ENCODE measurements around the gene AGBL1. TPM values are rescaled to one million over a fixed set of nuclear protein-coding genes. Genes with fewer than 3 reads are reported as not detected.

AGBL1 gene
- total RNA-seq, 6 experiments from 2014 or later, result not detected

DNA sequence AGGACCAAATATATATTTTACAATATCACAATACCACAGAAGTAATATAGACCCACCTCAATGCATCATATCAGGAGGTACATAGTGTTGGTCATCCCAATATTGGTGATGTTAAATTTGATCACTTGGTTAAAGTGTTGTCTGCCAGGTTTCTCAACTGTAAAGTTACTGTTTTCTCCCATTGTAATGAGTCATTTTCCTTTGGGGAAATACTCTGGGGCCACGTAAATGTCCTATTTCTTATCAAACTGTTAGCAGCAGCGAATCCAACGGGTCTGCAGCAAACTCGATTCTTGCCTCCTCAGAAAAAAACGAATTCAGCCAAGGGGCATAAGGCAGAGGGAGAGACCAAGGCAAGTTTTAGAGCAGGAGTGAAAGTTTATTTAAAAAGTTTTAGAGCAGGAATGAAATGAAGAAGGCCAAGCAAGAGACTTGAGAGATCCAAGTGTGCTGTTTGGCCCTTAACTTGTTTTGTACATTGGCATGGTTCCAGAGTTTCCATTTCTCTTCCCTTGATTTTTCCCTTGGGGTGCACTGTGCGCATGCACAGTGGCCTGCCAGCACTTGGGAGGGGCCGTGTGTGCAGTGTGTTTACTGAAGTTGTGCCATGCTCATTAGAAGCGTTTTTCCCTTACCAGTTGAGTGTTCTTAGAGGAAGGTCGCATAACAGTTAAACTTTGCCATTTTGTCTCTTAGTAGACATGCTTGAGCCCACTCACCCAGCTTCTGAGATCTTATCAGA, 512.5 kb downstream of the AGBL1 start:
- Histone ChIP-seq H3K4me3 (no peak overlapping the region), H3K9me3 (no peaks in the 10 kb centered on the region), H3K27me3 (no peaks in the 10 kb centered on the region), H3K36me3 (no peaks in the 10 kb centered on the region), H3K4me1 (no peaks in the 10 kb centered on the region), H3K27ac (no peak overlapping the region)
- DNase-seq (no peak), ATAC-seq (no peak)
- TF ChIP-seq, protein P1, sequence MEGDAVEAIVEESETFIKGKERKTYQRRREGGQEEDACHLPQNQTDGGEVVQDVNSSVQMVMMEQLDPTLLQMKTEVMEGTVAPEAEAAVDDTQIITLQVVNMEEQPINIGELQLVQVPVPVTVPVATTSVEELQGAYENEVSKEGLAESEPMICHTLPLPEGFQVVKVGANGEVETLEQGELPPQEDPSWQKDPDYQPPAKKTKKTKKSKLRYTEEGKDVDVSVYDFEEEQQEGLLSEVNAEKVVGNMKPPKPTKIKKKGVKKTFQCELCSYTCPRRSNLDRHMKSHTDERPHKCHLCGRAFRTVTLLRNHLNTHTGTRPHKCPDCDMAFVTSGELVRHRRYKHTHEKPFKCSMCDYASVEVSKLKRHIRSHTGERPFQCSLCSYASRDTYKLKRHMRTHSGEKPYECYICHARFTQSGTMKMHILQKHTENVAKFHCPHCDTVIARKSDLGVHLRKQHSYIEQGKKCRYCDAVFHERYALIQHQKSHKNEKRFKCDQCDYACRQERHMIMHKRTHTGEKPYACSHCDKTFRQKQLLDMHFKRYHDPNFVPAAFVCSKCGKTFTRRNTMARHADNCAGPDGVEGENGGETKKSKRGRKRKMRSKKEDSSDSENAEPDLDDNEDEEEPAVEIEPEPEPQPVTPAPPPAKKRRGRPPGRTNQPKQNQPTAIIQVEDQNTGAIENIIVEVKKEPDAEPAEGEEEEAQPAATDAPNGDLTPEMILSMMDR (IDR thresholded peaks at IDR 0.05), result no peak
- no peak for TF ChIP-seq POLR2A (IDR thresholded peaks at IDR 0.05)
- WGBS (ENCODE audit: insufficient coverage, low coverage, low lambda C conversion rate, missing lambda C conversion rate), result 30% methylated on average over 9 of the region's 9 CpGs
- intact Hi-C loops (cut with DNase I), result no loop called here

DNA sequence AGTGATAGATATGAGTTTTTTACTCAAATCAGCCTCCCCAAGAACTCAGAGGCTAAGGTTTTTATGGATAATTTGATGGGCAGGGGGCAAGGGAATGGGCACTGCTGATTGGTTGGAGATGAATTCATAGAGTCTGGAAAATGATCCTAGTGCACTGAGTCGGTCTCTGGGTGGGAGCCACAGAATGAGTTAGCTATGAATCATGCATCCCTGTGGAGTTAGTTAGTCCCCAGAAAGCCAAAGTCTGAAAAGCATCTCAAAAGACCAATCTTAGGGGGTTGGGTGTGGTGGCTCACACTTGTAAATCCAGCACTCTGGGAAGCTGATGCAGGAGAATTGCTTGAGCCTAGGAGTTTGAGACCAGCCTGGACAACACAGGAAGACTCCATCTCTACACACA, 516.1 kb downstream of the AGBL1 start:
- Histone ChIP-seq H3K4me1 (no peaks in the 10 kb centered on the region), H3K9me3 (no peaks in the 10 kb centered on the region), H3K4me3 (no peak overlapping the region), H3K27me3 (no peaks in the 10 kb centered on the region), H3K27ac (no peak overlapping the region), H3K36me3 (no peaks in the 10 kb centered on the region)
- intact Hi-C loops (cut with DNase I), result no loop called here
- TF ChIP-seq POLR2A (IDR thresholded peaks at IDR 0.05), result no peak
- TF ChIP-seq, protein P1 (IDR thresholded peaks at IDR 0.05), result no peak
- no CpG with 5 or more reads among the region's 1 CpG for WGBS (ENCODE audit: insufficient coverage, low coverage, low lambda C conversion rate, missing lambda C conversion rate)
- ATAC-seq, result no peak
- no peak for DNase-seq

DNA sequence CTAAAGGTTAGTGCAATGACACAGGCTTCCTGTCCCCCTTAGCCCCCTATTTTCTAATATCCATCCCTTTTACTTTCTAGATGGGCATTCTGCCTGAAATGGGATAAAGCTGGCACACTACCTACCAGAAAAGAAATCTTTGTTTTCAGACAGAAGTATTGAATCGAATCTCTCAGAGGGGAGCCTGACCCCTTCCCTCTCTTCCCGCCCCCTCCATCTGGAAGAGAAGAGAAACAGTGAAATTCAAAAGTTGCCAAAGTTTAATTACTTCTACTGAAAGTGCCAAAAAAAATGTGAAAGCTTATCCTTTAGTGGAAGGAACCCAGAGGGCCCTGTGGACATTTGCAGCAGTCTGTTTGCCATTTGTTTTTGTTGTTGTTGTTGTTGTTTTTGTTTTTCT, 523.8 kb downstream of the AGBL1 start:
- DNase-seq, result no peak
- no peak overlapping the region for H3K27ac ChIP-seq
- no peaks in the 10 kb centered on the region for H3K27me3 ChIP-seq
- TF ChIP-seq POLR2A (IDR thresholded peaks at IDR 0.05), result no peak
- TF ChIP-seq, protein P1 (IDR thresholded peaks at IDR 0.05), result no peak
- intact Hi-C loops (cut with DNase I), result no loop called here
- H3K36me3 ChIP-seq, result no peaks in the 10 kb centered on the region
- no peaks in the 10 kb centered on the region for H3K4me1 ChIP-seq
- H3K4me3 ChIP-seq, result no peak overlapping the region
- ATAC-seq, result no peak
- no peaks in the 10 kb centered on the region for H3K9me3 ChIP-seq
- 44% methylated on average over 2 of the region's 2 CpGs for WGBS (ENCODE audit: insufficient coverage, low coverage, low lambda C conversion rate, missing lambda C conversion rate)

DNA sequence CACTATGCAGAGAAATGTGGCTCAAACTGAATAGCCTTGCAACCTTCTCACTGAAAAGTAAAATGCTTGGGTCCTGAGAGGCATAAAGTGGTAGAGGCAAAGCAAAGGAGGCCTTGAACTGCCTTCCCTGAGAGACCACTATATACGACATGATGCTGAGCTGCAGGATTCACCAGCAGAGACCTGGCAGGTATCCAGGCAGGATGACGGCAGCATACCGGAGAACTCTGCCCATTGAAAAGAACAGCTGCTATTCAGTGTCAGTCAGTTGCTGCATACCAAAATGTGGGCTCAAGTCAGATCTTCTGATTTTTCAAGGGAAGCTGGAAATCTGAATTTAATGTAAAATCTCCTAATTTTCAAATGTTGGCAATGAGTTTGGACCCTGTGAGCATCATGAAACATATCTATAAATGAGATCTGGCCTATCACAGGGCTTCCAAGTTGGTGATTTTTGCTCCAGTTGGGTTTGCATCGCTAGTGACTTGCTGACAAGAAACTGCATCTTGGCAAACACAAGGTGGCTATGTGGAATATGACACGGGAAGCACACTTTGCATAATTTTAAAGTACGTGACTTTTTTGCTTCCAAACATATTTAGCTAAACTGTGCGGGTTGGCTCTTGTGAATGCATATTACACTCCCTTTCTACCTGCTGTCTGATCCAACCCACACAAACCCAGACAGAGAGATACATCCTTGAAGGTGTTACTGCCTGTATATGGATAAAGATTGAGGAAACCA, 529.0 kb downstream of the AGBL1 start:
- Histone ChIP-seq H3K9me3 (no peaks in the 10 kb centered on the region), H3K4me1 (no peaks in the 10 kb centered on the region), H3K27me3 (no peaks in the 10 kb centered on the region), H3K36me3 (no peaks in the 10 kb centered on the region), H3K27ac (no peak overlapping the region), H3K4me3 (no peak overlapping the region)
- WGBS (ENCODE audit: insufficient coverage, low coverage, low lambda C conversion rate, missing lambda C conversion rate), result 55% methylated on average over 7 of the region's 7 CpGs
- no peak for TF ChIP-seq POLR2A (IDR thresholded peaks at IDR 0.05)
- TF ChIP-seq, protein P1 (IDR thresholded peaks at IDR 0.05), result no peak
- intact Hi-C loops (cut with DNase I), result no loop called here
- ATAC-seq, result no peak
- DNase-seq, result no peak

Data from right lobe of liver (tissue), 6 donors.